GM18505 (cell line): Measurements from ENCODE around the gene TMEM44.
A peak's percentile ranks its signal among the peaks of the same experiment; 100 is the strongest.

Experiments used
- ATAC-seq: cut with Tn5 transposase; IDR thresholded peaks from one replicate; pipeline ENCODE4 v1.9.1; 2021; ENCODE audit not compliant: unreplicated experiment
- POLR2A ChIP-seq: IDR thresholded peaks from 4 replicates; pipeline ENCODE4 v1.6.1; 2011; ENCODE audit warnings: borderline replicate concordance; ENCODE audit not compliant: insufficient read depth, insufficient read length; ENCODE audit errors: extremely low read depth

TMEM44 gene

DNA sequence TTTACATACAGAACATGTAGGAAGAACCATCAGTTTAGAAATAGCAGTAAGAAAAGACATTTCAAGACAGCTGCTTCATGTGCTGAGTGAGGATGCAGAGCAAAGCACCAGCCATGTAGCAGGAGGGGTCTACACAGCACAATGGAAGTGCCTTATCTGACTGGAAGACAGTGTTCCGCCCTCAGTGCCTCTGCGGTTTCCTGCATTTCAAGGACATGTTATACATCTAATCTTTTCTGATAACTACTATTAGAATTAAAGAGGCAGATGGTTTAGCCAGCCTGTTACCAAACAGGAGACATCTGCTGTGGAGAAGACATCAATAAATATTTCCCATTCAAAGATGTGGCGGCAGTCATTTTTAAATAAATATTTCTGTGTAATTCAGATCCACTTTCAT is 28.2 kb upstream of the TMEM44 start:
- ATAC-seq, result no peak
- TF ChIP-seq POLR2A, result no peak

DNA sequence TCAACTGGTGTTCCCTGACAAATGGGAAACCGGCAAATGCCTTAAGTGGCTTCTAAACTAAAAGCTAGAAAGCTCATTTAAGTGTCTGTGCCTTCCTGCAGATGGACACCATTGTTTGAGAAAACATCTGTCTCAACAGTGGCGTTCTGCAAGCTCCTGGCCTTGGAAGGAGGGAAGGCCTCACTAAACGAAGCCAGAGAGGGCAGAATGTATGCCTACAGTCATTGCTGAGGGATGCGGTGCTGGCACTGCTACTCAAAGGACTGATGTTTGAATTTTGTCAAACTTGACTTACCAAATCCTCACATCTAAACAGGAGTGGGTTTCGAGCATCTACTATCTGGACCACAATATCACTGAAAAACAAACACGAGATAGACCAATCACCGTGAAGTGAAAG is 26.6 kb upstream of the TMEM44 start:
- ATAC-seq, result no peak
- no peak for TF ChIP-seq POLR2A

DNA sequence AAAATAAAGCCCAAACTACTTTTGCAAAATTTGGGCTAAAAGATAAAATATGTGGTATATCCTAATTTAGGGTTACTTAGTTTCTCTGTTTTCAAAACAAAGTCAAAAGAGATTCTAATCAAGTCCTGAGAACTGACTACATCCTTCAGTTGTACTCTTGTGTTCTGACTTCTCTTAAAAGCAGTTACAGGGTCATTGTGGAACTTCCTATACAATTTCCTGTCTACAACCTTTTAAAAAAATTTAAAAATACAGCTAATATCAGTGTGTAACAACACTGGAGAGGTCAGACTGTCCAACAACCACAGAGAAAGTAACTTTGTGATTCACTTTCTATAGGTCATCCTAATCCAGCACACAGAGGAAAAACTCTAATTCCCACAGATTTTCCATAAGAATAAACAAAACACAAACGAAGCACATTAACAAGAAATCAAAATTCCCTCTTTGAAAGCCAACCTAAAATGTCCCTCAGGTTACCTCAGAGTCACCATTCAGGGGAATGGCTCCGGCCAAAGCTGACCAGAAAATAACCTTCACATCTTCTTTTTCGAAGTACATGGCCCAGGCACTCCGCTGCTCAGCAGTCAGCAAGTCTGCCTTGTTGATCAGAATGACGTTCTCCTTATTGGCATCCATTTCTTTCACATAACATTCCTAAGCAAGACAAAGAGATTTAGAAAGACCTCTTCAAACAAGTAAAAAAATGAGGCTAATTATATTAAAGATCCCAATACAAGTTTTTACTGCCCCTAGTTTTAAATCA is 25.4 kb upstream of the TMEM44 start:
- no peak for TF ChIP-seq POLR2A
- ATAC-seq, result no peak

DNA sequence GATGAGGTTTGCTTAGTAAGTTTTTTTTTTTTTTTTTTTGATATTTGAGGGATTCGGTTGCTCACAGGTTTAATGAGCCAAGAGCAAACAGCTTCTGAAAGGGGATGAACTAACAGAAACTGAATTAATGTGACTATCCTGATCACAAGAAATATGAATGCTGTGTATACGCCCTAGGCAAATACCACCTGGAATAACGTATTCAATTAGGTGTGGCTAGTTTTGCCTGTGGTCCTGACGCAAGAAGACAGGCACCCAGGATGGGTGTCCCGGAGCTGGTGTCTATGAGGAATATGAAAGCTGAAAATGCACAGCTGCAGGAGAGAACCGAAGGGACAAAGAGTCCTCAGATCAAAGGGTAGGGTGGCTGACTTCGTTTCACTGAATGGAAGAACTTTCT is 24.2 kb upstream of the TMEM44 start:
- TF ChIP-seq POLR2A, result no peak

GRCh38 chr3:194654443-194654842 is 21.2 kb upstream of the TMEM44 start:
- TF ChIP-seq POLR2A, result no peak
- ATAC-seq, result no peak

More for the DNA sequence above, 24.2 kb upstream of the TMEM44 start:
- ATAC-seq, result no peak

GRCh38 chr3:194647747-194648146 is 14.5 kb upstream of the TMEM44 start:
- no peak for ATAC-seq
- TF ChIP-seq POLR2A, result no peak

DNA sequence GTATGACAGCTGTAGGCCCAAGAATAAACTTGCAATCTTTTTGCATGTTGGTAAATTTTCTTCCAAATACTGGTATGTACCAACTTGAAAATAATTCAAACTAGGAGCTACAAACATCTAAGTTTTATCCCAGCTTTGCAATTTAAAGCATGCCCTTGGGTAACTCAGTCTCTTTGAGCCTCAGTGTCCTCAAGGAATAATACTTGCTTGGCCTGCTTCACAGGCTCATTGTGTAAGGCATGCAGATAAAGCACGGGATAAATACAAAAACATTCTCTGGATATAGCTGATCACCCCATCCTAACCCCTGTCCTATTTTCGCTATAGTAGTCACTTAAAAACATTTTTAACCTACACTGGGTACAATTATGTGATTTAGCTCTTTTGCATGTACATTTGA is 9.6 kb upstream of the TMEM44 start:
- no peak for ATAC-seq

GRCh38 chr3:194640829-194641228 is 7.6 kb upstream of the TMEM44 start:
- TF ChIP-seq POLR2A, result no peak
- ATAC-seq, result no peak

More for the DNA sequence above, 9.6 kb upstream of the TMEM44 start:
- TF ChIP-seq POLR2A, result no peak

DNA sequence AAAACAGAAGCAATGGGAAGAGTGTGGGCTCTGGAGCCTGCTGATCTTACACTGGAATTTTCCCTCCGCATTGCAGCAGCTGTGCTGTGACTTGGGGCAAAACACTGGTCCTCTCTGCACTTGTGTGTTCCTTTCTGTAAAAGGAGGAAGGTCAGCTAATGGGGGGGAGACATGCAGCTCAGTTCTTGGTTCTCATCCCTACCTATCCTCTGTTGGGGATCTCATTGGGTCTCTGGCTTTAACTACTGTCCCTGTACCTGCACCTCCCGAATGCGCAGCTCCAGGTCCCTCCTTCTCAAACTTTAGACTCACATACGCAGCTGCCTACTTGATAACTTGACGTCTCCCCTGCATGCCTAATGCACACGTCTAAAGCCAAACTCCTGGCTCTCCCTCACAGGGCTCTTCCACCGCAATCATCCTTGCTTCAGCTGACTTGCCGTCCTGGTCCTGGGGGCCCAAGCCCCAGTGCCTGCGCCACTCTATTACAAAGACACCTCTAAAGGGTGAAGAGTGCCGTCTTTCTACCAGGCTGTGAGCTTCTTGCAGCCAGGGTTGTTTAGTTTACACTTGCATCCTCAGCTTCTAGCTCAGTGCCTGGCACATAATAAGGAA is 5.9 kb upstream of the TMEM44 start:
- no peak for TF ChIP-seq POLR2A
- ATAC-seq, result no peak

DNA sequence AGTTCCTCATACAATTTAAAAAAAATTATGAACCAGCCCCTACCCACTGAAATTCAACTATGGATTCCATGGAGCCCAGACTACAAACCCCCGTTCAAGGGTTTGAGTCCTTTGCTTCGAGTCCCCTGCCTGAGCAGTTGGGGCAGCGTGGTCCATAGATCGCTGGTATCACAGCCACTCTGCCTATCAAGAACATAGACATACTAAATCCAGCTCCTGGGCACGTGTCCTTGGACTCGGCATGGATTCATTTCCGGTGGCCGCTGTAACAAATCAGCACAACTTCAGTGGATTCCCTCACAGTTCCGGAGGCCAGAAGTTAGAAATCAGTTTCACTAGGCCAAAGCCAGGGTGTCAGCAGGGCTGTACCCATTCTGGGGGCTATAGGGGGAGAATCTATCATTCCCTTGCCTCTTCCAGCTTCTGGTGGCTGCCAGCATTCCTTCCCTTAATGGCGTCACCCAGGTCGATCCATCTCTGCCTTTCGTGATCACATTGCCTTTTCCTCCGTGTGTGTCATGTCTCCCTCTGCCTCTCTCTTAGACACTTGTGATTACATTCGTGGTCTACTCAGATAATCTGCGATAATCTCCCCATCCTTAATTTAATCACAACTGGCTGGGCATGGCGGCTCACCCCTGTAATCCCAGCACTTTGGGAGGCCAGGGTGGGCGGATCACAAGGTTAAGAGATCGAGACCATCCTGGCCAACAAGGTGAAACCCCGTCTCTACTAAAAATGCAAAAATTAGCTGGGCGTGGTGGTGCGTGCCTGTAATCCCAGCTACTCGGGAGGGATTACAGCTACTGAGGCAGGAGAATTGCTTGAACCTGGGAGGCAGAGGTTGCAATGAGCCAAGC is 4.6 kb upstream of the TMEM44 start:
- no peak for TF ChIP-seq POLR2A
- ATAC-seq, result no peak

DNA sequence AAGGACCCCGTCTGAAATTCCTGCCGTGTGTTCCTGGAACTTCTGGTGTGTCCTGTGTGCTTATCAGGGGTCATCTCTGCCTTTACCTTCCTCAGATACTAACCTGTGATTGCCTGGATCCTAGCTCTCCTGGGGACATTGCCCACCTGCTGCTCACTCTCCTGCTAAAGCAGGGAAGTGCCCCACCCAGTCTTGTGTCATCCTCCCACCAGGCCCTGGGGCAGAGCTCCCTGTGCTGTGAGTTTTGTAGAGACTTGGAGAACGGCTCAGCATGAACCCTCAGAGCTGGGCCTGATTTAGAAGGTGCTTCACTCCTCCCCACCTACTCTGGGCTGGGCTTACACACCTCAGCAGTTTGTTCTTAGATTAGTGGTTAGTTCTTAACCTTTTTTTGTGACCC is 3.8 kb upstream of the TMEM44 start:
- TF ChIP-seq POLR2A, result no peak
- ATAC-seq, result no peak

DNA sequence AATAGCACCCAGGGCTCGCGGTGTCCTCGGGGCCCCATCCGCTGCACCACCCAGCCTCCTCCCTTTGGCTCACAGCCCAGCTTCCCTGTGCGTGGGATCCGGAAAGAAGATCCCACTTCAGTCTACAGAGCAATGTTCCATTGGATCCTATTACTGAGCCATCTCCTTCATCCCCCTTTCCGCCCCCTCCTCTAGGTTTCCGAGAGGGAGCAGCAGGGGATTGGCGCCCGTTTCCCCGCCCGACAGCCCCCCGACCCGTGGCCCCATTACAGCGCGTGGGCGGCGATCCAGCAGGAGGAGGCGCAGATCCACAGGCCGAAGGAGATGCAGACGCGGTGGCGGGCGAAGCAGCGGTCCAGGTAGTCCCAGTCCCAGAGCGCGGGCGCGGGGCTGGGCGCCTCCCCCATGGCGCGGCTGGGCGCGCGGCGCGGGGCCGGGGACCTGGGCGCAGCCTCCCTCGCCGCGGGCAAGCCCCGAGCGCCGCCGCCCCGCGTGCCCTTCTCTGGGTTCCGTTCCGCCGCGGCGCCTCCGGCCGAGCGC is 340 bp downstream of the TMEM44 start:
- peak; percentile 54 for ATAC-seq
- no peak for TF ChIP-seq POLR2A

- no peak for ATAC-seq
These were observed 902 bp downstream of the TMEM44 start for GRCh38 chr3:194632226-194632808.

More at GRCh38 chr3:194632226-194632808, 902 bp downstream of the TMEM44 start:
- no peak for TF ChIP-seq POLR2A
